SH-SY5Y (cell line): ENCODE data around the gene C20orf144.

Experiments
- GATA2 ChIP-seq: IDR thresholded peaks from 2 replicates; pipeline ENCODE4 v1.6.1; 2011; ENCODE audit warnings: mild to moderate bottlenecking, low read depth, low read length
- GATA3 ChIP-seq: IDR thresholded peaks from 2 replicates; pipeline ENCODE4 v1.6.1; 2011; ENCODE audit warnings: low read depth, mild to moderate bottlenecking, low read length, moderate library complexity

- TF ChIP-seq GATA2 (no peak), GATA3 (no peak)
Measured at GRCh38 chr20:33657704-33658095, 4.4 kb upstream of the C20orf144 start.
